Right lobe of liver (tissue), 6 donors: ENCODE results near the gene NAT14. TPM values are rescaled to one million over a fixed set of nuclear protein-coding genes. Genes with fewer than 3 reads are reported as not detected.
A peak's percentile ranks its signal among the peaks of the same experiment; 100 is the strongest.

ENCODE experiments used
- ATAC-seq, 4 donors: fragments of 200-7000 bp; cut with Tn5 transposase; one replicate each; pipeline ENCODE4 v1.9.1; 2020; ENCODE audit warnings: mild to moderate bottlenecking in 4 of 4, moderate library complexity in 4 of 4
- DNase-seq, 3 donors: peaks; one replicate each; pipeline ENCODE4 v3.0.0-alpha.2; 2020
- H3K27ac ChIP-seq, 3 donors: fragments of 200-600 bp; one replicate each; pipeline ENCODE4 v1.8.0; 2022
- H3K27me3 ChIP-seq, 2 donors: fragments of 200-600 bp; one replicate each; pipeline ENCODE4 v1.8.0; 2022
- H3K36me3 ChIP-seq, 4 donors: fragments of 200-600 bp; sonication (generic) in 1 of 4; one replicate each; pipeline versions ENCODE4 v1.5.1 to v1.8.0; 2017 to 2022; ENCODE audit warnings: control low read depth in 1 of 4
- H3K4me1 ChIP-seq, 4 donors: fragments of 200-600 bp; sonication (generic) in 1 of 4; one replicate each; pipeline versions ENCODE4 v1.5.1 to v1.8.0; 2017 to 2022; ENCODE audit warnings: control low read depth in 1 of 4
- H3K4me3 ChIP-seq, 3 donors: fragments of 200-600 bp; one replicate each; pipeline ENCODE4 v1.8.0; 2022
- H3K9me3 ChIP-seq, 4 donors: fragments of 200-600 bp; sonication (generic) in 1 of 4; one replicate each; pipeline versions ENCODE4 v1.5.1 to v1.8.0; 2017 to 2022; ENCODE audit warnings: control low read depth in 1 of 4
- POLR2A ChIP-seq: fragments of 450-650 bp; IDR thresholded peaks from one replicate; pipeline ENCODE4 v1.6.1; 2017; ENCODE audit warnings: antibody characterized with exemption, mild to moderate bottlenecking
- WGBS: methylation state at CpG from one replicate; pipeline ENCODE4 v1.1.6; 2018; ENCODE audit warnings: low coverage, low lambda C conversion rate; ENCODE audit not compliant: insufficient coverage; ENCODE audit errors: missing lambda C conversion rate; 5-methylcytosine and 5-hydroxymethylcytosine counted together
- intact Hi-C, 2 donors: fragments of 100-400 bp; cut with DNase I; formaldehyde crosslinking; loops; one replicate each; pipeline versions ENCODE4 v1.11.2 to v1.14.1; 2022
- total RNA-seq, 6 experiments: library from RNA; depleted of rRNA in 2 of 6; stranded (reverse); fragments of >200 nt in 2 of 6; fragmentation: NEBNext Ultra II Directional in 3 of 6; extraction: Animal tissue kit (Norgen Biotek cat#: 25700) in 3 of 6; gene quantifications; one replicate each; pipeline versions ENCODE4 v1.1.0 to v1.2.4, GENCODE V29; 2016 to 2023
- TF ChIP-seq, protein P1 (sequence below), 4 donors: fragments of 200-600 bp in 3 of 4; fragments of 450-650 bp in 1 of 4; IDR thresholded peaks; one replicate each; pipeline versions ENCODE4 v1.5.1 to v1.8.0; 2016 to 2022; ENCODE audit warnings: antibody characterized with exemption in 4 of 4, mild to moderate bottlenecking in 2 of 4
- donor health status: DM: no; HTN: yes; CAD: no.
- donor health status: DM: no; HTN: no; CAD: no.
- donor health status: DM: no; HTN: no; CAD: no.
- donor health status: DM: no; HTN: yes; CAD: no.
- donor health status: DM: no; HTN: yes; CAD: no.

Gene NAT14
- total RNA-seq, 6 experiments from 2014 or later, result 2.5 to 6.0 (median 3.9) TPM

DNA sequence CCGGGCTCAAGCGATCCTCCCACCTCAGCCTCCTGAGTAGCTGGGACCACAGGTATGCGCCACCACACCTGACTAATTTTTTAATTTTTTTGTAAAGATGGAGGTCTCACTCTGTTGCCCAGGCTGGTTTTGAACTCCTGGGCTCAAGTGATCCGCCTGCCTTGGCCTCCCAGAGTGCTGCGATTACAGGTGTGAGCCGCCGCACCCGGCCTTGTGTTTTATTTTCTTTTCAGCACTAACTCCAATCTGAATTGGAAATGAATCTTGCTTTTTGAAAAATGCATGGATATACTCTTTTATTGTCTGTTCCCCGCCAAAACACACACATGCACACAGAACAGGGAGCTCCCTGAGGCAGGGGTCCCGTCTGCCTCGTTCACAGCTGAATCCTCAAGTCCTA, 22.3 kb upstream of the NAT14 start:
- no peak for ATAC-seq
- Histone ChIP-seq H3K9me3 (no peaks in the 10 kb centered on the region), H3K27me3 (no peaks in the 10 kb centered on the region), H3K4me3 (peak overlapping the region in 1 of 3 donors; percentile 73), H3K4me1 (peaks cover 0 to 23% (median 10%) of the 10 kb centered on the region in 4 donors), H3K27ac (no peak overlapping the region), H3K36me3 (no peaks in the 10 kb centered on the region)
- 90% methylated on average over 11 of the region's 11 CpGs for WGBS
- DNase-seq, result no peak
- intact Hi-C loops, result no loop called here
- TF ChIP-seq, protein P1, sequence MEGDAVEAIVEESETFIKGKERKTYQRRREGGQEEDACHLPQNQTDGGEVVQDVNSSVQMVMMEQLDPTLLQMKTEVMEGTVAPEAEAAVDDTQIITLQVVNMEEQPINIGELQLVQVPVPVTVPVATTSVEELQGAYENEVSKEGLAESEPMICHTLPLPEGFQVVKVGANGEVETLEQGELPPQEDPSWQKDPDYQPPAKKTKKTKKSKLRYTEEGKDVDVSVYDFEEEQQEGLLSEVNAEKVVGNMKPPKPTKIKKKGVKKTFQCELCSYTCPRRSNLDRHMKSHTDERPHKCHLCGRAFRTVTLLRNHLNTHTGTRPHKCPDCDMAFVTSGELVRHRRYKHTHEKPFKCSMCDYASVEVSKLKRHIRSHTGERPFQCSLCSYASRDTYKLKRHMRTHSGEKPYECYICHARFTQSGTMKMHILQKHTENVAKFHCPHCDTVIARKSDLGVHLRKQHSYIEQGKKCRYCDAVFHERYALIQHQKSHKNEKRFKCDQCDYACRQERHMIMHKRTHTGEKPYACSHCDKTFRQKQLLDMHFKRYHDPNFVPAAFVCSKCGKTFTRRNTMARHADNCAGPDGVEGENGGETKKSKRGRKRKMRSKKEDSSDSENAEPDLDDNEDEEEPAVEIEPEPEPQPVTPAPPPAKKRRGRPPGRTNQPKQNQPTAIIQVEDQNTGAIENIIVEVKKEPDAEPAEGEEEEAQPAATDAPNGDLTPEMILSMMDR (IDR thresholded peaks at IDR 0.05), result no peak
- TF ChIP-seq POLR2A, result no peak

GRCh38 chr19:55463583-55464031, 21.4 kb upstream of the NAT14 start:
- H3K4me3 ChIP-seq, result no peak overlapping the region
- TF ChIP-seq, protein P1 (IDR thresholded peaks at IDR 0.05), result no peak
- TF ChIP-seq POLR2A, result no peak
- no peaks in the 10 kb centered on the region for H3K9me3 ChIP-seq
- 67% methylated on average over 6 of the region's 15 CpGs for WGBS
- H3K27ac ChIP-seq, result no peak overlapping the region
- no peaks in the 10 kb centered on the region for H3K36me3 ChIP-seq
- ATAC-seq (no peak), DNase-seq (peak in 1 of 3 donors; percentile 55)
- peaks cover 0 to 28% (median 12%) of the 10 kb centered on the region in 4 donors for H3K4me1 ChIP-seq
- intact Hi-C loops, result no loop called here
- no peaks in the 10 kb centered on the region for H3K27me3 ChIP-seq

DNA sequence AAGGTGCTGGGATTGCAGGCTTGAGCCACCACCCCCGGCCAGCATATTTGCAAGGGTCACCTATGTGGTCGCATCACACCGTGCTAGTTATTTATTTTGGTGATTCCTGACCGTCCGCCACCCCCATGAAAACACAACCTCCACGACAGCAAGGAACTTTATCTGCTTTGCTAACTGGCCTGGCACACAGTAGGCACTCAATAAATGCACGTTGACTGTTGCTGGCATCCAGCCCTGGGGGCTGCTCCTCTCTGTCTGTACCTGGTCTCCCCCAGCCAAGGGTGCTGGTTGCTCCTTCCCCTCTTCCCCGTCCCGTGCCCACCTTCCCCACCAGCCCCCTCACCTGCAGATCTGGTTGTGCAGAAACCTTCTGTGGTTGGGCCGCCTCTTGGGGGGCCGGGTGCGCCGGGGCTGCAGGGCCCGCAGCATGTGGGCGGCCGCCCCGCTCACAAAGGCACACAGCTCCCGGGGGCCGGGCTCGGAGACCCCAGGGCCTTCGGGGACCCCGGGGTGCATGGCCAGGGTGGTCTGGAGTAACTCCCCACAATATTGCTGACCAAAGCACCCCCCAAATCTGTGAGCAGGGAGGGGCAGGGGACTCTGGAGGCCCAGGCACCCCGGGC, 20.8 kb upstream of the NAT14 start:
- ATAC-seq (no peak), DNase-seq (no peak)
- Histone ChIP-seq H3K9me3 (no peaks in the 10 kb centered on the region), H3K27ac (no peak overlapping the region), H3K4me3 (no peak overlapping the region), H3K4me1 (peaks cover 0 to 28% (median 12%) of the 10 kb centered on the region in 4 donors), H3K27me3 (no peaks in the 10 kb centered on the region), H3K36me3 (no peaks in the 10 kb centered on the region)
- 89% methylated on average over 14 of the region's 23 CpGs for WGBS
- TF ChIP-seq, protein P1 (IDR thresholded peaks at IDR 0.05), result no peak
- TF ChIP-seq POLR2A, result no peak
- intact Hi-C loops, result no loop called here

- intact Hi-C loops, result no loop called here
- H3K4me3 ChIP-seq, result no peak within 1 kb of the TSS
- TF ChIP-seq POLR2A, result no peak
- TF ChIP-seq, protein P1 (IDR thresholded peaks at IDR 0.05), result no peak
- DNase-seq (no peak), ATAC-seq (no peak)
- no peak within 1 kb of the TSS for H3K27ac ChIP-seq
- peaks cover 0 to 25% (median 10%) of the 10 kb centered on the region in 4 donors for H3K4me1 ChIP-seq
- 66% methylated on average over 5 of the region's 14 CpGs for WGBS
- H3K36me3 ChIP-seq, result no peaks in the 10 kb centered on the region
- no peaks in the 10 kb centered on the region for H3K27me3 ChIP-seq
- H3K9me3 ChIP-seq, result no peaks in the 10 kb centered on the region
Observed at GRCh38 chr19:55464662-55465054, 20.3 kb upstream of the NAT14 start, which contains the start of gene C19orf85. C19orf85 (minus strand) TSS chr19:55464751; CDS start chr19:55464554, 197 bp downstream.
